ENCODE results near the gene CACNA1C. TPM values are rescaled to one million over a fixed set of nuclear protein-coding genes. Genes with fewer than 3 reads are reported as not detected.

CACNA1C gene
- total RNA-seq, 1 donor from 2014 or later = 0.02 TPM

DNA sequence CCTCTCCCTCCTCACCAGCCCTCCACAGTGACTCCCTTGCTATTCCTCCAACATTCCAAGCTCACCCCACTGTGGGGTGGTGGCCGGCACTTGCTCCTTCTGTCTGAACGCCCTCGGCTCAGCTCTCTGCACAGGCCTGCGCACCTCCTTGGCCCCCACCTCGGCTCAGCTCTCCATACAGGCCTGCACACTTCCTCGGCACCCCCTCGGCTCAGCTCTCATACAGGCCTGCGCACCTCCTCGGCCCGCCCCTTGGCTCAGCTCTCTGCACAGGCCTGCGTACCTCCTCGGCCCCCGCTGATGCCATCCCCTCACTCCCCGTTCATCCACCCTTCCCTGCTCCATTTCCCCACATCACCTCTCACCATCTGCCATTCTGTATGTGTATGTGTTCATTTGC, 409.3 kb downstream of the CACNA1C start:
- no peak overlapping the region for H3K4me3 Mint-ChIP-seq
- CTCF ChIA-PET = no interaction called here

DNA sequence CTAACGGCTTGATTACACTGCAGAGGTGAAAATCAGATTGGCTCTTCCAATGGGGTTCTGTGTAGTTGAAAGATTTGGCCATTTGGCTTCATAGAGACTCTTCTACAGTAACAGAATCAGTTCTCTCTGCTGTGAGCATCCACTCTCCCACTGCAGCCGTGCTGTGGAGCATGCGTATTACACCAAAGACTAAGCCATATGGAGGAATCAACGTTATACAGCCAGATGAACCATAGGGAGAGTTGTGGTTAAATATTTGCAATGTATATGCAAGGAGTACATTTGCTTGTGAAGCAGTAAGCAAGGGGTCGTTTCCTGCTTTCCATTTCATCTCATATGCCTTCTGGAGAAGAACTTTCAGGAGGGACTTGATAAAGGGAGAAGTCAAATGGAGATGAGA, 410.9 kb downstream of the CACNA1C start:
- no peak for ATAC-seq (ENCODE audit: low read depth)
- Mint-ChIP-seq H3K36me3 (ENCODE audit: low read depth) (no peaks in the 10 kb centered on the region), H3K27me3 (no peaks in the 10 kb centered on the region), H3K4me1 (no peaks in the 10 kb centered on the region), H3K9me3 (no peaks in the 10 kb centered on the region), H3K27ac (no peak overlapping the region), H3K4me3 (no peak overlapping the region)
- POLR2A ChIA-PET = no interaction called here
- intact Hi-C loops (cut with micrococcal nuclease) = no loop called here
- TF ChIP-seq, protein P1, sequence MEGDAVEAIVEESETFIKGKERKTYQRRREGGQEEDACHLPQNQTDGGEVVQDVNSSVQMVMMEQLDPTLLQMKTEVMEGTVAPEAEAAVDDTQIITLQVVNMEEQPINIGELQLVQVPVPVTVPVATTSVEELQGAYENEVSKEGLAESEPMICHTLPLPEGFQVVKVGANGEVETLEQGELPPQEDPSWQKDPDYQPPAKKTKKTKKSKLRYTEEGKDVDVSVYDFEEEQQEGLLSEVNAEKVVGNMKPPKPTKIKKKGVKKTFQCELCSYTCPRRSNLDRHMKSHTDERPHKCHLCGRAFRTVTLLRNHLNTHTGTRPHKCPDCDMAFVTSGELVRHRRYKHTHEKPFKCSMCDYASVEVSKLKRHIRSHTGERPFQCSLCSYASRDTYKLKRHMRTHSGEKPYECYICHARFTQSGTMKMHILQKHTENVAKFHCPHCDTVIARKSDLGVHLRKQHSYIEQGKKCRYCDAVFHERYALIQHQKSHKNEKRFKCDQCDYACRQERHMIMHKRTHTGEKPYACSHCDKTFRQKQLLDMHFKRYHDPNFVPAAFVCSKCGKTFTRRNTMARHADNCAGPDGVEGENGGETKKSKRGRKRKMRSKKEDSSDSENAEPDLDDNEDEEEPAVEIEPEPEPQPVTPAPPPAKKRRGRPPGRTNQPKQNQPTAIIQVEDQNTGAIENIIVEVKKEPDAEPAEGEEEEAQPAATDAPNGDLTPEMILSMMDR (IDR thresholded peaks at IDR 0.05) = no peak
- CTCF ChIA-PET = no interaction called here
- DNase-seq = no peak

More for the DNA sequence above, 409.3 kb downstream of the CACNA1C start:
- H3K27me3 Mint-ChIP-seq = no peaks in the 10 kb centered on the region
- no peaks in the 10 kb centered on the region for H3K36me3 Mint-ChIP-seq (ENCODE audit: low read depth)
- ATAC-seq (ENCODE audit: low read depth) = no peak
- TF ChIP-seq, protein P1 (IDR thresholded peaks at IDR 0.05) = no peak
- POLR2A ChIA-PET = no interaction called here
- intact Hi-C loops (cut with micrococcal nuclease) = no loop called here
- DNase-seq = no peak
- H3K27ac Mint-ChIP-seq = no peak overlapping the region
- no peaks in the 10 kb centered on the region for H3K9me3 Mint-ChIP-seq
- no peaks in the 10 kb centered on the region for H3K4me1 Mint-ChIP-seq

DNA sequence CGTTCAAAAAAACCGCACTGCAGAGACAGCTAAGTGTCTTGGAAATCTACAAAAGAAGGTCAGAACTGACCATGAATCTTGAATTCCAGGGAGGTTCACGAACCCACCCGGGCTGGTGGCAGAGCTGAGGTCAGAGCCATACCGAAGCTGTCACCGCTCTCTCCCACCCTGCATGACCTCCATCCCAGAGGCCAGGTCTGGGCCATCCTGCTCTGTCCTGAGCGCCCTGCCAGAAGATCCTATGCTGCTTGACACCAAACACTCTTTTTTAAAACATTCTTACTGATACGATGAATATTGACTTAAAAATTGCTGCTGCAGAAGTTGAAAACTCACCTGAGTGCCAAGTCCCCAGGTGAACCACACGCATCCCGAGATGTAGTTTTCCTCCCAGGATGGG, 412.9 kb downstream of the CACNA1C start:
- H3K4me1 Mint-ChIP-seq = no peaks in the 10 kb centered on the region
- ATAC-seq (ENCODE audit: low read depth) (no peak), DNase-seq (no peak)
- H3K27me3 Mint-ChIP-seq = no peaks in the 10 kb centered on the region
- intact Hi-C loops (cut with micrococcal nuclease) = no loop called here
- CTCF ChIA-PET = no interaction called here
- H3K27ac Mint-ChIP-seq = no peak overlapping the region
- no peaks in the 10 kb centered on the region for H3K9me3 Mint-ChIP-seq
- H3K36me3 Mint-ChIP-seq (ENCODE audit: low read depth) = no peaks in the 10 kb centered on the region
- no peak overlapping the region for H3K4me3 Mint-ChIP-seq
- TF ChIP-seq, protein P1 (IDR thresholded peaks at IDR 0.05) = no peak
- POLR2A ChIA-PET = no interaction called here

DNA sequence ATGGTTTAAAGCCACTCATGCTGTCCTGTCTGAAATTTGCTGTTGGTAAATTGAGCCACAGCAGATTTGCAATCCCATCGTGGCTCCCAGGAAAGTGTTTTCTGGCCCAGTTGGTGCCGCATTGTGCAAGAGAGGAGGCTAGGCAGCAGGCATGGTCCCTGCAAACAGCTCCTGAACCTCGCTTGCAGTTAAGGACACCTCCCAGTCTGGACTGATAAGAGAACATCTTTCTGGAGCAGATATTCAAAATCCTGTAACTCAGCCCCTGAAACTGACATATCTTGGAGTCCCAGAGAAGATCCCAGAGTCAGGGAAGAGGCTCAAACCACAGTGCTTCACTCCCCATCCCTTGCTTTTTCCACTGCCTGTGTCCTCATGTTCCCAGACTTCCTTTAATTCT, 413.4 kb downstream of the CACNA1C start:
- ChIA-PET CTCF (no interaction called here), POLR2A (no interaction called here)
- intact Hi-C loops (cut with micrococcal nuclease) = no loop called here
- Mint-ChIP-seq H3K27me3 (no peaks in the 10 kb centered on the region), H3K4me1 (no peaks in the 10 kb centered on the region), H3K9me3 (no peaks in the 10 kb centered on the region), H3K4me3 (no peak overlapping the region), H3K36me3 (ENCODE audit: low read depth) (no peaks in the 10 kb centered on the region), H3K27ac (no peak overlapping the region)
- ATAC-seq (ENCODE audit: low read depth) (no peak), DNase-seq (no peak)
- TF ChIP-seq, protein P1 (IDR thresholded peaks at IDR 0.05) = no peak

DNA sequence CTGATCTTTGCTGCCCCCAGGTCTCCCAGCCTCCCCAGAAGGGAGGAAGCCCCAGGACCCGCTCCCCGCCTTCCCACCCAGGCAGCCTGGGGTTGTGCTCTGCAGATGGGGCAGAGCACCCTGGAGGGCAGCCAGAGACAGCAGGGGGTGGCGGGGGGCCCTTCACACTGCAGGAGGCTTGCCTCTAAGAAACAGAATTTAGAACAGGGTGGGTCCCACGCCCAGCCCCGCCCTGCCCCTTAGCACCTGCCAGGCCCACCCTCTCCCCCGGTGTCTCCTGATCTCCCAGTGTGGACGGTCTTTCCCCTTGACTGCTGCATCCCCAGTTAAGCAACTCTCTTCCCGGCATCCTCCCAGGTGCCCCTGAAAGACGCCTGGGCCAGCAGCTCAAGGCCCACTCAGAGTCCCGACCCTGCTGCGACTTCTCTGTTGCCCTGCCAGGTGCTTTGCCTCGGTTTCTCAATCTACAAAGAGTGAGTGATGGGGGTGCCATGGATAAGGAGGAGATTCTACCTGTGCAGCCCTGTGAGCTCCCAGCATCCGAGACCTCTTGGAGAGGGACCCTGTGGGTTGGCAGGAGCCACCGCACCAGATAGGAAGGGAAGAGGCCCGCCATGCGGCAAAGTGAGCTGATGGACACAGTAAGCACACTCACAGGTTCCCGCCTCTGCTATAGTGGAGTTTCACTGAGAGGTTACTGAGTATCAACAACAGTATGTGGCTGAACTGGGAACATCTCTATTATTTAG, 414.8 kb downstream of the CACNA1C start:
- Mint-ChIP-seq H3K4me3 (no peak overlapping the region), H3K4me1 (no peaks in the 10 kb centered on the region), H3K27ac (no peak overlapping the region), H3K9me3 (peaks cover 3% of the 10 kb centered on the region), H3K36me3 (ENCODE audit: low read depth) (no peaks in the 10 kb centered on the region), H3K27me3 (no peaks in the 10 kb centered on the region)
- intact Hi-C loops (cut with micrococcal nuclease) = no loop called here
- POLR2A ChIA-PET = no interaction called here
- TF ChIP-seq, protein P1 (IDR thresholded peaks at IDR 0.05) = no peak
- ATAC-seq (ENCODE audit: low read depth) = no peak
- DNase-seq = no peak
- CTCF ChIA-PET = no interaction called here

Data from activated B cell treated with CpG ODN at 0.5 μM for 24 hours (primary cell).